ENCODE results near the gene RECK. TPM values are rescaled to one million over a fixed set of nuclear protein-coding genes. Genes with fewer than 3 reads are reported as not detected.
"Not testable (repeated sequence)": the region's sequence is repeated elsewhere in the genome, so short reads cannot be mapped to it uniquely, and the experiment has no call there.

RECK gene
- total RNA-seq, 1 experiment from 2014 or later = 10.3 TPM

DNA sequence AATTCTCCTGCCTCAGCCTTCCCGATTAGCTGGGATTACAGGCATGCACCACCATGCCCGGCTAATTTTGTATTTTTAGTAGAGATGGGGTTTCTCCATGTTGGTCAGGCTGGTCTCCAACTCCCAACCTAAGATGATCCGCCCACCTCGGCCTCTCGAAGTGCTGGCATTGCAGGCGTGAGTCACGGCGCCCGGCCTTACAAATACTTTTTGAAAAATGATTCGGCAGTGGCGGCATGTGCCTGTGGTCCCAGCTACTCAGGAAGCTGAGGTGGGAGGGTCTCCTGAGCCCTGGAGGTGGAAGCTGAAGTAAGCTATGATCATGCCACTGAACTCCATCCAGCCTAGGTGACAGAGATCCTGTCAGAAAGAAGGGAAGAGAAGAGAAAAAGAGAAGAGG lies 123.4 kb downstream of the RECK start:
- not testable (repeated sequence) for H3K27ac ChIP-seq (ENCODE audit: insufficient read length, low read depth, low read length); H3K18ac ChIP-seq (ENCODE audit: insufficient read length, low read depth, low read length); H2BK20ac ChIP-seq (ENCODE audit: low read depth, low read length, poor library complexity, severe bottlenecking); H4K8ac ChIP-seq (replicated peaks; ENCODE audit: insufficient read length, low read depth, low read length); H2AFZ ChIP-seq (ENCODE audit: low read length); H3K56ac ChIP-seq (ENCODE audit: insufficient read length, low read depth, low read length); H3K14ac ChIP-seq (ENCODE audit: insufficient read depth, low read length); DNase-seq; H3K79me1 ChIP-seq (ENCODE audit: insufficient read depth, low read depth, low read length, poor library complexity, severe bottlenecking); H2BK15ac ChIP-seq (ENCODE audit: low read depth, low read length); H4K5ac ChIP-seq (ENCODE audit: insufficient read length, low read depth, low read length); H3K79me2 ChIP-seq (ENCODE audit: insufficient read depth, low read length); H3K27me3 Mint-ChIP-seq (ENCODE audit: low read depth); H3K4me3 Mint-ChIP-seq; H4K20me1 ChIP-seq (ENCODE audit: control insufficient read depth, insufficient read depth, insufficient read length); H3K9me3 ChIP-seq (ENCODE audit: control insufficient read depth, low read depth, low read length); H2BK12ac ChIP-seq (ENCODE audit: insufficient read length, low read depth, low read length); H3T11ph ChIP-seq (ENCODE audit: low read length); H4K91ac ChIP-seq (ENCODE audit: insufficient read length, low read depth, low read length); H3K4ac ChIP-seq (ENCODE audit: low read depth, low read length); H2AK5ac ChIP-seq (ENCODE audit: insufficient read length, low read length); H2BK120ac ChIP-seq (ENCODE audit: low read depth, low read length, poor library complexity, severe bottlenecking); H2BK5ac ChIP-seq (ENCODE audit: insufficient read length, low read length); H3K9ac ChIP-seq (ENCODE audit: extremely low read depth, insufficient read length, low read length); H3K27ac Mint-ChIP-seq; H3K4me2 ChIP-seq (ENCODE audit: insufficient read depth, insufficient read length, low read length); H3K23ac ChIP-seq (ENCODE audit: insufficient read length, low read depth, low read length); H3K27me3 ChIP-seq (ENCODE audit: insufficient read depth, low read length); H3K23me2 ChIP-seq (ENCODE audit: insufficient read length, low read depth, low read length, poor library complexity, severe bottlenecking)
- peaks cover 6 to 29% (median 7%) of the 10 kb centered on the region in 3 experiments; a peak in 5 of 7 replicates for H3K36me3 Mint-ChIP-seq (ENCODE audit: insufficient read depth in 1 of 3, low read depth in 3 of 3)
- peaks cover 35 to 41% of the 10 kb centered on the region in 2 experiments for H3K4me1 Mint-ChIP-seq
- peaks cover 10% of the 10 kb centered on the region for H3K4me1 ChIP-seq (ENCODE audit: insufficient read depth, low read length)
- peaks cover 16 to 22% of the 10 kb centered on the region in 2 experiments for H3K9me3 Mint-ChIP-seq
- WGBS (ENCODE audit: extremely low coverage, insufficient read length, low lambda C conversion rate) = no CpG with 5 or more reads among the region's 11 CpGs

All from H9 (cell line).